SK-N-MC (cell line): ENCODE results near the gene VSTM4.

ENCODE experiments used
- EZH2 ChIP-seq: fragments of 200-600 bp; sonication (generic); IDR thresholded peaks from one replicate; pipeline ENCODE4 v1.6.1; 2017; ENCODE audit warnings: antibody characterized with exemption
- FOXP2 ChIP-seq: optimal IDR thresholded peaks from 2 replicates; pipeline ENCODE3; 2011; ENCODE audit warnings: mild to moderate bottlenecking, moderate library complexity; ENCODE audit not compliant: insufficient read depth; ENCODE audit errors: extremely low read length, control extremely low read depth
- POLR2AphosphoS5 ChIP-seq: IDR thresholded peaks from 2 replicates; pipeline ENCODE4 v1.6.1; 2012; ENCODE audit warnings: mild to moderate bottlenecking, low read depth, low read length, borderline replicate concordance

GRCh38 chr10:49078433-49078832, 36.9 kb downstream of the VSTM4 start:
- TF ChIP-seq POLR2AphosphoS5 (no peak), EZH2 (no peak), FOXP2 (no peak)
